H9 (cell line): Measurements from ENCODE around the gene MYO10. TPM values are rescaled to one million over a fixed set of nuclear protein-coding genes. Genes with fewer than 3 reads are reported as not detected.
A peak's percentile ranks its signal among the peaks of the same experiment; 100 is the strongest.

Experiments
- DNase-seq: peaks from one replicate; pipeline ENCODE4 v3.0.0-alpha.2; 2017
- H2AFZ ChIP-seq: one replicate; pipeline ENCODE4 v1.6.1; 2013; ENCODE audit warnings: mild to moderate bottlenecking, low read length, control low read depth, moderate library complexity
- H2AK5ac ChIP-seq: 2 replicates; pipeline ENCODE4 v1.6.1; 2013; ENCODE audit warnings: low read length, control low read depth, mixed read lengths; ENCODE audit not compliant: insufficient read length
- H2BK120ac ChIP-seq: one replicate; pipeline ENCODE4 v1.6.1; 2013; ENCODE audit warnings: low read depth, mild to moderate bottlenecking, low read length, control low read depth, inconsistent platforms; ENCODE audit not compliant: poor library complexity, severe bottlenecking
- H2BK12ac ChIP-seq: 2 replicates; pipeline ENCODE4 v1.6.1; 2013; ENCODE audit warnings: low read length, control low read depth, mixed read lengths, low read depth; ENCODE audit not compliant: insufficient read length
- H2BK15ac ChIP-seq: 2 replicates; pipeline ENCODE4 v1.6.1; 2013; ENCODE audit warnings: low read depth, low read length, control low read depth
- H2BK20ac ChIP-seq: one replicate; pipeline ENCODE4 v1.6.1; 2013; ENCODE audit warnings: low read depth, mild to moderate bottlenecking, low read length, control low read depth, inconsistent platforms; ENCODE audit not compliant: poor library complexity, severe bottlenecking
- H2BK5ac ChIP-seq: 2 replicates; pipeline ENCODE4 v1.6.1; 2013; ENCODE audit warnings: low read length, control low read depth, mixed read lengths; ENCODE audit not compliant: insufficient read length
- H3K14ac ChIP-seq: 2 replicates; pipeline ENCODE4 v1.6.1; 2013; ENCODE audit warnings: low read length, control low read depth; ENCODE audit not compliant: insufficient read depth
- H3K18ac ChIP-seq: 2 replicates; pipeline ENCODE4 v1.6.1; 2013; ENCODE audit warnings: low read depth, mild to moderate bottlenecking, mixed read lengths, low read length, control low read depth; ENCODE audit not compliant: insufficient read length
- H3K23ac ChIP-seq: 2 replicates; pipeline ENCODE4 v1.6.1; 2013; ENCODE audit warnings: low read length, control low read depth, mixed read lengths, low read depth; ENCODE audit not compliant: insufficient read length
- H3K23me2 ChIP-seq: 2 replicates; pipeline ENCODE4 v1.6.1; 2013; ENCODE audit warnings: low read depth, mild to moderate bottlenecking, mixed read lengths, low read length, control low read depth; ENCODE audit not compliant: insufficient read length, poor library complexity, severe bottlenecking
- H3K27ac ChIP-seq: 2 replicates; pipeline ENCODE4 v1.5.1; 2013; ENCODE audit warnings: low read length, control low read depth, mixed read lengths, low read depth; ENCODE audit not compliant: insufficient read length
- H3K27me3 ChIP-seq: 2 replicates; pipeline ENCODE4 v1.6.1; 2013; ENCODE audit warnings: low read length, control low read depth, inconsistent platforms; ENCODE audit not compliant: insufficient read depth
- H3K4ac ChIP-seq: 2 replicates; pipeline ENCODE4 v1.6.1; 2013; ENCODE audit warnings: low read depth, mild to moderate bottlenecking, control low read depth, inconsistent platforms, low read length, moderate library complexity
- H3K4me1 ChIP-seq: 2 replicates; pipeline ENCODE4 v1.6.1; 2013; ENCODE audit warnings: low read length, control low read depth, inconsistent platforms; ENCODE audit not compliant: insufficient read depth
- H3K4me2 ChIP-seq: 2 replicates; pipeline ENCODE4 v1.6.1; 2013; ENCODE audit warnings: low read length, control low read depth, mixed read lengths; ENCODE audit not compliant: insufficient read length, insufficient read depth
- H3K56ac ChIP-seq: 2 replicates; pipeline ENCODE4 v1.6.1; 2013; ENCODE audit warnings: low read depth, mild to moderate bottlenecking, mixed read lengths, low read length, control low read depth; ENCODE audit not compliant: insufficient read length
- H3K79me1 ChIP-seq: 2 replicates; pipeline ENCODE4 v1.6.1; 2013; ENCODE audit warnings: low read depth, mild to moderate bottlenecking, moderate library complexity, low read length, control low read depth, inconsistent platforms; ENCODE audit not compliant: insufficient read depth, poor library complexity, severe bottlenecking
- H3K79me2 ChIP-seq: 2 replicates; pipeline ENCODE4 v1.6.1; 2013; ENCODE audit warnings: low read length, control low read depth, inconsistent platforms; ENCODE audit not compliant: insufficient read depth
- H3K9ac ChIP-seq: 2 replicates; pipeline ENCODE4 v1.6.1; 2013; ENCODE audit warnings: low read length, control low read depth, mixed read lengths; ENCODE audit not compliant: insufficient read length; ENCODE audit errors: extremely low read depth
- H3K9me3 ChIP-seq: one replicate; pipeline ENCODE4 v1.6.1; 2013; ENCODE audit warnings: low read depth, low read length, inconsistent platforms; ENCODE audit not compliant: control insufficient read depth
- H3T11ph ChIP-seq: one replicate; pipeline ENCODE4 v1.6.1; 2013; ENCODE audit warnings: mild to moderate bottlenecking, low read length, control low read depth, inconsistent platforms
- H4K20me1 ChIP-seq: one replicate; pipeline ENCODE4 v1.6.1; 2013; ENCODE audit not compliant: control insufficient read depth, insufficient read length, insufficient read depth
- H4K5ac ChIP-seq: 2 replicates; pipeline ENCODE4 v1.6.1; 2013; ENCODE audit warnings: low read depth, mild to moderate bottlenecking, mixed read lengths, low read length, control low read depth; ENCODE audit not compliant: insufficient read length
- H4K8ac ChIP-seq: replicated peaks from 2 replicates; pipeline ENCODE4 v1.6.1; 2013; ENCODE audit warnings: low read length, control low read depth, mixed read lengths, low read depth; ENCODE audit not compliant: insufficient read length
- H4K91ac ChIP-seq: 2 replicates; pipeline ENCODE4 v1.6.1; 2013; ENCODE audit warnings: low read depth, mild to moderate bottlenecking, moderate library complexity, mixed read lengths, low read length, control low read depth; ENCODE audit not compliant: insufficient read length
- H3K27ac Mint-ChIP-seq, 3 experiments: 2 replicates in 2 of 3; 3 replicates in 1 of 3; pipeline ENCODE4 v1.8.0; 2020 to 2021; ENCODE audit warnings: mixed read lengths in 3 of 3, mild to moderate bottlenecking in 1 of 3, moderate library complexity in 1 of 3
- H3K27me3 Mint-ChIP-seq: 2 replicates; pipeline ENCODE4 v1.8.0; 2021; ENCODE audit warnings: low read depth, mild to moderate bottlenecking, moderate library complexity, mixed read lengths
- H3K36me3 Mint-ChIP-seq, 3 experiments: 2 replicates in 2 of 3; 3 replicates in 1 of 3; pipeline ENCODE4 v1.8.0; 2020 to 2021; ENCODE audit warnings: low read depth in 3 of 3, mixed read lengths in 3 of 3; ENCODE audit not compliant: insufficient read depth in 1 of 3
- H3K4me1 Mint-ChIP-seq, 2 experiments: 2 replicates each; pipeline ENCODE4 v1.8.0; 2020; ENCODE audit warnings: mixed read lengths in 2 of 2
- H3K4me3 Mint-ChIP-seq, 2 experiments: 2 replicates in 1 of 2; 3 replicates in 1 of 2; pipeline ENCODE4 v1.8.0; 2020 to 2021; ENCODE audit warnings: mild to moderate bottlenecking in 2 of 2, mixed read lengths in 2 of 2, moderate library complexity in 1 of 2
- H3K9me3 Mint-ChIP-seq, 2 experiments: 2 replicates in 1 of 2; 3 replicates in 1 of 2; pipeline ENCODE4 v1.8.0; 2020; ENCODE audit warnings: mild to moderate bottlenecking in 2 of 2, mixed read lengths in 2 of 2, moderate library complexity in 1 of 2
- WGBS: extraction: QIAGEN DNeasy Blood & Tissue Kit; methylation state at CpG from one replicate; pipeline ENCODE4 v1.1.7; 2013; ENCODE audit warnings: missing lambda C conversion rate, low lambda C conversion rate, mixed read lengths; ENCODE audit not compliant: insufficient read length; ENCODE audit errors: extremely low coverage; 5-methylcytosine and 5-hydroxymethylcytosine counted together
- total RNA-seq: library from RNA; stranded (reverse); gene quantifications from 2 replicates; pipeline ENCODE4 v1.2.1, GENCODE V29; 2021
- TF ChIP-seq, protein P1 (sequence below): fragments of 200-600 bp; sonication (generic); conservative IDR thresholded peaks from 3 replicates; pipeline ENCODE4 v1.8.0; 2021; ENCODE audit warnings: antibody characterized with exemption, mild to moderate bottlenecking

Gene MYO10
- total RNA-seq, 1 experiment from 2014 or later = 127 TPM

- Histone ChIP-seq H2BK15ac (no peak overlapping the region), H2BK120ac (peak overlapping the region; percentile 1), H3K9me3 (no peaks in the 10 kb centered on the region), H3T11ph (no peak overlapping the region), H4K20me1 (no peaks in the 10 kb centered on the region), H3K4me1 (peaks cover 5% of the 10 kb centered on the region; the same call in 1 of the 2 replicates), H2BK20ac (no peak overlapping the region), H2BK5ac (no peak overlapping the region), H4K8ac (no peak overlapping the region), H3K4ac (0 out of 2 replicates have a peak overlapping the region, but pooled peaks have one; percentile 52), H3K18ac (peak overlapping the region; percentile 51), H3K56ac (no peak overlapping the region), H3K79me1 (no peaks in the 10 kb centered on the region), H3K23ac (no peak overlapping the region), H4K91ac (no peak overlapping the region), H2AK5ac (no peak overlapping the region), H3K9ac (no peak overlapping the region), H3K27me3 (no peaks in the 10 kb centered on the region), H3K23me2 (peaks cover 8% of the 10 kb centered on the region), H3K4me2 (no peak overlapping the region), H3K14ac (peak overlapping the region; percentile 60; the same call in 1 of the 2 replicates), H3K27ac (peak overlapping the region; percentile 79), H4K5ac (no peak overlapping the region), H2AFZ (no peak overlapping the region), H3K79me2 (no peaks in the 10 kb centered on the region), H2BK12ac (peak overlapping the region; percentile 1)
- H3K4me3 Mint-ChIP-seq = no peak overlapping the region
- peaks cover 2 to 8% (median 3%) of the 10 kb centered on the region in 3 experiments; a peak in 6 of 7 replicates for H3K36me3 Mint-ChIP-seq
- DNase-seq = no peak
- H3K27ac Mint-ChIP-seq = peak overlapping the region; percentile 94 to 98 (median 95)
- H3K4me1 Mint-ChIP-seq = peaks cover 66 to 71% of the 10 kb centered on the region in 2 experiments
- WGBS = no CpG with 5 or more reads among the region's 5 CpGs
- no peaks in the 10 kb centered on the region; a peak in 1 of 5 replicates for H3K9me3 Mint-ChIP-seq
- no peaks in the 10 kb centered on the region for H3K27me3 Mint-ChIP-seq
- TF ChIP-seq, protein P1, sequence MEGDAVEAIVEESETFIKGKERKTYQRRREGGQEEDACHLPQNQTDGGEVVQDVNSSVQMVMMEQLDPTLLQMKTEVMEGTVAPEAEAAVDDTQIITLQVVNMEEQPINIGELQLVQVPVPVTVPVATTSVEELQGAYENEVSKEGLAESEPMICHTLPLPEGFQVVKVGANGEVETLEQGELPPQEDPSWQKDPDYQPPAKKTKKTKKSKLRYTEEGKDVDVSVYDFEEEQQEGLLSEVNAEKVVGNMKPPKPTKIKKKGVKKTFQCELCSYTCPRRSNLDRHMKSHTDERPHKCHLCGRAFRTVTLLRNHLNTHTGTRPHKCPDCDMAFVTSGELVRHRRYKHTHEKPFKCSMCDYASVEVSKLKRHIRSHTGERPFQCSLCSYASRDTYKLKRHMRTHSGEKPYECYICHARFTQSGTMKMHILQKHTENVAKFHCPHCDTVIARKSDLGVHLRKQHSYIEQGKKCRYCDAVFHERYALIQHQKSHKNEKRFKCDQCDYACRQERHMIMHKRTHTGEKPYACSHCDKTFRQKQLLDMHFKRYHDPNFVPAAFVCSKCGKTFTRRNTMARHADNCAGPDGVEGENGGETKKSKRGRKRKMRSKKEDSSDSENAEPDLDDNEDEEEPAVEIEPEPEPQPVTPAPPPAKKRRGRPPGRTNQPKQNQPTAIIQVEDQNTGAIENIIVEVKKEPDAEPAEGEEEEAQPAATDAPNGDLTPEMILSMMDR = no peak
Observed at GRCh38 chr5:16742938-16743337, 193.2 kb downstream of the MYO10 start.
